ENCODE results near the gene COL3A1.
A peak's percentile ranks its signal among the peaks of the same experiment; 100 is the strongest.

Gene COL3A1

DNA sequence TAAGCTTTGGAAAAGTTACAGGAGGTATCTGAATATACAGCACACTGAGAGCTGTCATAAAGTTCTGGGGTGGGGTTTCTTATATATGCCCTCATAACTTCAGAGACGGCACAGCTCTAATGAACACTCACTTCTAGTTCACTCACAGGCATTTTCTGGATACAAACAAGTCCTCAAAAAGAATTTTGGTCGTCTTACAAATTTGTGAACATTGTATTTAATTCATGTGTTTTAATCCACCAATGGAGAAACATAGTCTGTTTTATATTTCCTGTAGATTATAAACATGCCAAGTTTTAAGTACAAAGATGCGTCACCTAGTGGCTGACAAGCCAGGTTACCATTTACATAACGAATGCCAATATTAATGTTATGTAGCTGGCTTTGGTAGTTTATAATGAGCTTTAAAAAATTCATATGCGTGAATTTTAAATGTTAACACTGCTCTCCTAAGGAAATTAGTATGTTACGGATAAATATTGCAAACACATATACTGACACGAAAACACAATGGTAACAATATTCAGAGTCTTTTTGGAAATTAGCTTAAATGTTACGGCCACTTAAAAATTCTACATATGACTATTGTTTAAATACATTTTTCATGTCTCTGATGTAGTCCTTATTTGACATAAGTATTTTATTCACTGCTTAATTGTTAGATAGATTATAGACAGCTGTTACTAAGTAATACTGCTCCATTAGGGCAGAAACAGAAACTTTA, 2.5 kb downstream of the COL3A1 start:
- peak; percentile 77 for DNase-seq

DNA sequence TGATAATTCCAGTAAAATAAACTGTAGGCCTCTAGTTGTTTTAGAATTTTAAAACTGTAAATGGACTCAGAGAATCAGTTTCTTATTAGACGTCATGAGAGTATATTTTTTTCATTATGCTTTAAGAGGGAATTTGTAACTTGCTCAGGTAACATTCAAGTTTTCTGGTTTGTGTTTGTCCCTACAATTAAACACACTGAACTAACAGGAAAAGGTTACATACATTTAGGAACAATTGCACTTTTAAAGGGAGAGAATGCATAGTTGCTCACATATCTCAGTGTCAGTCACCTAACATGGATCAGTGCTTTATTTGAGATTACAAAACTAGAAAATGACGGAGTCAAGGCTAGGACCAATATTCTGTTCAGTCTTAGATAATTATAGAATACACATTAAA, 3.1 kb downstream of the COL3A1 start:
- no peak for DNase-seq

DNA sequence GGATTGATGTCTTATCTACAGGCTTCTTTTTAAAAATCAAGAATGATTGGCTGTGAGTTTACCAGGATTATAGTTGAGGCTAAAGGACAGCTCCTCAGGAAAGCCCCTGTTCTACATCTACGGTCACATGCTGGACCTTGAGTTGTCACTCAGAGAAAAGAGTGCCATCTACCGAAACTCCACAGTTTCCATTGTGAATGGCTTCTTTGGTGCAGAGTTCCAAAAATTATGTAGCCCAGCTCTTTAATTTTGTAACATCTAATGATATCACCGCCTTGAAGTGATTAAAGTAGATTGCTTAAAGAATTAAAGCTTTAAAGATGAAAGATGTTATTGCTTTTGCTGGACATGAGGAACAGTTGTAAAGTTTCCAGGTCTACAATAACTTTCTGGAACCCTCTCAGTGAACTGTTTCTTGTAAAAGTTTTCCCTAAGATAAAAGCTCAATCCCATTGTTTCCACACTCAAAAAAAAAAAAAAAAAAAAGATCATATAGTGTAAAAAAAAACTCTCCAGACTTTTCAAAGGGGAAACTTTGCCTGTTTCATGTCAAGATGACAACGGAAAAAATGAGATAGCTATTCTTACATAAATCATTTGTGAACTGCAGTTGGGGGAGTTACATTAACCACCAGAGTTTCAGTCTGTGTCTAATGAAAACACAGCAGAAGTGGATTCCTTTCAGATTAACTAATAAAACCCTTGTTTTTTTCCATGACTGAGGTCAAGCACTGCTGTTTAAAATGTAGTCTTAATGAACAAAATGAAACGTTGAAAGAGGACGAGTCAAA, 4.3 kb downstream of the COL3A1 start:
- DNase-seq: peak; percentile 93

DNA sequence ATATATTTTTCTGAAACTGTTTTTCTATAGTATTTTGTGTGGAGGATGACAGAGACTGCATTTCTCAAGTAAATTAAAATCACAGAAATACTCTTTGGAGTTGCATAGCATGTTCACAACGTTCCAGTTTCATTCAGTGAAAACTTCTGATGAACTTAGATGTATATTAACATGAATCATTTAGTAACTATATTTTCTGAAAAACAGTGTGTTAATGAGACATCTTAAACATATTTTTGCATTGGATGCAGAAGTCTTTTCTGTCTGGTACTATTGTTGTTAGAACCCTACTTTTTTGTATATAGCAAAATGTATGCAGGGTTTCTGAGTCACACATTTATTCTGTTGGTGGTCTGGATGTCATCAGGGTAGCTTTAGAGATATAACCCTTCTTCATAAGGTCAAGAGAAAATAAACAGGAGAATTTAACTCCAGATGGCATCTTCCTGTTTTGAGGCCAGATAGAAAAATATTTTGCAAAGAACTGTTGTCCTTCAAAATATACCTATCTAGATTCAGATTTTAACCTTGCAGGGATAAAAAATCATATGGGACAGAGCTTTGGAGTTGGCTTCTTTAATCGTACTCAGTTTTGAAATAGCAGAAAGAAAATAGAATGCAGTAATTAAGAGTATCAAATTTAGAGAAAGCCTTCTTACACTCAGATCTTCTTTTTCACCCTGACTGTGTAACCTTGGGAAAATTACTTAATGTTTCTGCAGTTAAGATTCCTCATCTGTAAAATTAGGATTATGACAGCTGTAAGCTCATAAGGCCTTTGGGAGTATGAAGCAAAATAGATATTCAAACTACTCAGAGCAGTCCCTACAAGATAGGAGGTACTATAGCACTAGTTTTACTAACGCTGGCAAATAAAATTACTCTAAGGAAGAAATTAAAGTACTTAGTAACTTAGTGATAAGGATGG, 5.3 kb downstream of the COL3A1 start:
- peak; percentile 69 for DNase-seq

DNA sequence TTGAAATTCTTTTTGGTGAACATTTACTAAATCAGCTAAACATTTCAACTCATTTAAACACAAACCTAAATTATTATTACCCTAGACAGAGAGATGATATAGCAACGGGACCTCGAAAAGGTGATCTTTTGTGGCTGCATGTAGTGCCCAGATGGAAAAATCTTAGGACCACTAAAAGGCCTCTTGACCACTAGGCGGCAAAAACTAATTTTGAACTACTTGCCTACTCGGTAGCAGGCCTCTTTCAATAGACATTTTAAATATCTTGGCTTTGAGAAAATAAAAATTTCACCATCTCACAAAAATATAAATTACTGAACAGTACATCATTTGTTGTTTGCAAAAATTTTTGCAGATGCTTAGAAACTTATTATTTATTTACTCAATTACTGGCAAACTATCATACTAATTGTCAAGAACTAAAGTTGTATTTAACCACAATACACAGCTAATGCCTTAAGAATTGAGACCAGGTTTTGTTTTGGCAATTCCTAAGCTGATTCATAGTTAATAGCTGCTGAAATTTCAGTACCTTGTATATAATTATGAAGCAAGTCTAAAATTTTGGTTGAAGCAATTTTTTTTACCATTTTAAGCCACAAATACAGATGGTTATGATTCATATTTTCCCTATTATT, 9.4 kb downstream of the COL3A1 start:
- peak; percentile 86 for DNase-seq

DNA sequence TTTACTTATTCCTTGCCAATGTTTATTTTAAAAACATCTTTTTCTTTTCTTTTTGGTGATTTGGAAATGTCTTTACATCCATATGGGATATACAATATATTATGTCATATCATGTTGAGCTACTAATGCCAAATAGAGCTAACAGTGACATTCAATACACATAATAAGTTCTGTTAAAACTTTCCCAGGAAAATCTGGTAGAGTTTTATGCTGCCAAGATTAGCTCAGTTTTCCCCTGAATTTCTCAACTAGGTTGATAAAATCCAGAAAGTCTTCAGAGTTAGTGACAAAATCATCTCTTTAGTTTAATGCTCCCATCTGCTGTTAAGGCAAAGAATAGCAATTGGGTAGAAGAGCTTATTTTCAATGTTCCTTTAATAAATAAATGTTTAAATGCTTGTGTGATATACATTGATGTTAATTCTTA, 9.9 kb downstream of the COL3A1 start:
- peak; percentile 81 for DNase-seq

DNA sequence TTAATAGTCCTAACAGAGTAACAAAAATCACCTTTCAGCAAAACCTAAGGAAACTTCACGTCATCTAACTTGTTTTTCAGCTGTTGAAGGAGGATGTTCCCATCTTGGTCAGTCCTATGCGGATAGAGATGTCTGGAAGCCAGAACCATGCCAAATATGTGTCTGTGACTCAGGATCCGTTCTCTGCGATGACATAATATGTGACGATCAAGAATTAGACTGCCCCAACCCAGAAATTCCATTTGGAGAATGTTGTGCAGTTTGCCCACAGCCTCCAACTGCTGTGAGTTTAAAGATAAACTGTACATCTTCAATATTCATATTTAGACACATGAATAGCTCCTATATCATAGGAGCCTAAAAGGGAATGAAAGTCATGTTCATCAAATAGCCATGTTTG, 10.5 kb downstream of the COL3A1 start:
- DNase-seq: peak; percentile 96

DNA sequence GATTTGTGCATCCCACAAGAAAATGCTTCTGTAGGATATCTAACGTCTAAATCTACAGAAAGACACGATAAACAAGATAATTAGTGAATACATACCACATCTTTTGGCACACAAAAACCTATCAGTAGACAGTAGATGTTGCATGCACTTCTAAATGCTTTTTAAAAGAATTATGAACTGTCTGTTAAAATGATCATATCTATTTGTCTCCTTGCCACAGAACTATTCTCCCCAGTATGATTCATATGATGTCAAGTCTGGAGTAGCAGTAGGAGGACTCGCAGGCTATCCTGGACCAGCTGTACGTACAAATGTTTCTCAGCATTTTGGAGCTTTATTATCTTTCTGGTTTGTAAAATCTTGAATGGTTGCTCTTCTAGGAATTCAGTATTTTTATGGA, 12.7 kb downstream of the COL3A1 start:
- peak; percentile 82 for DNase-seq

DNA sequence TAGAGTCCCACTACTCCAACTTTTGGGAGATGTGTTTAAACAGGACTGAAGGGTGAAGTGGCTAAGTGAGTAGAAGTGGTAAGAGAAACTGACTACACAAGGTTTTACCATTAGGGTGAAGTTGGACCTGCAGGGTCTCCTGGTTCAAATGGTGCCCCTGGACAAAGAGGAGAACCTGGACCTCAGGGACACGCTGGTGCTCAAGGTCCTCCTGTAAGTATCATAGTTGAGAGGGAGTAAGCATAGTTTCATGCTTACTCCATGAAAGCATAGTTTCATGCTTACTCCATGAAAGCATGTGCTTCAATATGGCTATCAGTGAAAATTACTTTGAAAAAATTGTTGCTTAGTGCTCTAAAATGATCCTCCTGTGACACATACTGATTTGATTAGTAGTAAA, 19.1 kb downstream of the COL3A1 start:
- DNase-seq: peak; percentile 44

DNA sequence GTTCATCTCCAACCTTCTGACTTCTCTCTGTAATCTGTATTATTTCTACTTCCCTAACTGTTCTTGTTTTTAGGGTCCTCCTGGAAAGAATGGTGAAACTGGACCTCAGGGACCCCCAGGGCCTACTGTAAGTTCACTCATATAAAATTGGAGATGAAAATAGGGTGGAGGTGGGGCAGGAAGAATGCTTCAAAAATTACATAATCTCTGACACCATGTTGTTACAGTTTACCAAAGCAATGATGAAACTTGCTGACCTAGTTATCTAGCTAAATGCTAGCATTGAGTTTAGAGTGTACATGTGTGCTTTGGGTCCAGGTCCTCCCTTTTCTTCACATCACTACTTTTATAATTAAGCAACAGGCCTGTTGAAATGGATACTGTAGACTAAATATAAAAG, 23.1 kb downstream of the COL3A1 start:
- no peak for DNase-seq

DNA sequence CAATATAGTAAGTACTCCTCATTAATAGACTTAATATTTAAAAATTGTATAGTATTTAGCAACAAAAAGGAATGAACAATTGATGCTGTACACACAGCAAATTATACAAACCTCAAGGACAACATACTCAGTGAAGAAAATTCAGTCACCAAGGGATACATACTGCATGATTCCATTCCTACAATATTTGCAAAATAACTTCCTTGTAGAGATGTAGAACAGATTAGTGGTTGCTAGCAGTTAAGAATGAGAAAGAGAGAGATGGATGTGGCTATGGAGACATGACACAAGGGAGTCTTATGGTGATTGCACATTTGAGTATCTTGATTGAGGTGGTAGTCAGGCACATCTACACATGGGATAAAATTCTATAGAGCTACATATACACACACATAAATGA, 26.0 kb downstream of the COL3A1 start:
- DNase-seq: no peak

DNA sequence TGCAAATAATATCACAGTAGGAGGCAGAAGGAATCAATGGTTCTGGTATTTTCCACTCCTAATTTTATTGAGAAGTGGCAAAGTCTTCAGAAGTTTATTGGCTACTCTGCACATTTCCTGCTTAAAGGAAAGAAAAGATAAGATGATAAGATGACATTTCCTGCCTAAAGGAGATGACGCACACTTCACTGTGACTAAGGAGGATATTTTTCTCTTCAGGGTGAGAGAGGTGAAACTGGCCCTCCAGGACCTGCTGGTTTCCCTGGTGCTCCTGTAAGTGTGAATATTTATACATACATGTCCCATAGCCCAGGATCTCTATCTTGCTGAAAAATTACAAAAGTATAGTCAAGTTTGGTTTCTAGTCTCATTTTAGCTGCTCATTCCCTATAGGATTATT, 27.9 kb downstream of the COL3A1 start:
- DNase-seq: peak; percentile 77

DNA sequence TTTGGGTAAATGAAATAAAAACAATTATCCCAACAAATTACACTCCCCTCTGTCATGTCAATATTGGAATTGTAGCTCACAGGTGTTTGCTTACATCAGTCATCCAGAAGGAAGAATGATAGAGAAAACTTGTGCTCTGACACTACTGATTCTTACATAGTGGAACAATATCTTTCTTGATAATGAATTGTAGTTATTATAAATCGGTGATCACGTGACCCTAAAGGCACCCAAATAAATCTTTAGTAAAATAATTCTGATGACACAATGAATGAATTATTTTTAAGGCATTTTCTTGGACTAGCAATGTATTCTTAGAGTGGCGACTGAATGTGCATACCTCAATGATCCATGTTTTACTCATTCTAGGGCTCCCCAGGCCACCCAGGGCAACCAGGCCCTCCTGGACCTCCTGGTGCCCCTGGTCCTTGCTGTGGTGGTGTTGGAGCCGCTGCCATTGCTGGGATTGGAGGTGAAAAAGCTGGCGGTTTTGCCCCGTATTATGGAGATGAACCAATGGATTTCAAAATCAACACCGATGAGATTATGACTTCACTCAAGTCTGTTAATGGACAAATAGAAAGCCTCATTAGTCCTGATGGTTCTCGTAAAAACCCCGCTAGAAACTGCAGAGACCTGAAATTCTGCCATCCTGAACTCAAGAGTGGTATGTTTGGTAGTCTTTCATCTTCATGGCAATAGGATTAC, 34.5 kb downstream of the COL3A1 start:
- DNase-seq: no peak

DNA sequence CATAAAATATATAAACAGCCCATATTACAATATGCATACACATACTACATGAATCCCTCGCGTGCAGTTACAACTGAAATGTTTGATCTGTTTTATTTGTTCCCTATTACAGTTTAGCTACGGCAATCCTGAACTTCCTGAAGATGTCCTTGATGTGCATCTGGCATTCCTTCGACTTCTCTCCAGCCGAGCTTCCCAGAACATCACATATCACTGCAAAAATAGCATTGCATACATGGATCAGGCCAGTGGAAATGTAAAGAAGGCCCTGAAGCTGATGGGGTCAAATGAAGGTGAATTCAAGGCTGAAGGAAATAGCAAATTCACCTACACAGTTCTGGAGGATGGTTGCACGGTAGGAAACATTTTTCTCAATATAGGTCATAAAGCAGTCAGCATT, 36.4 kb downstream of the COL3A1 start:
- no peak for DNase-seq

DNA sequence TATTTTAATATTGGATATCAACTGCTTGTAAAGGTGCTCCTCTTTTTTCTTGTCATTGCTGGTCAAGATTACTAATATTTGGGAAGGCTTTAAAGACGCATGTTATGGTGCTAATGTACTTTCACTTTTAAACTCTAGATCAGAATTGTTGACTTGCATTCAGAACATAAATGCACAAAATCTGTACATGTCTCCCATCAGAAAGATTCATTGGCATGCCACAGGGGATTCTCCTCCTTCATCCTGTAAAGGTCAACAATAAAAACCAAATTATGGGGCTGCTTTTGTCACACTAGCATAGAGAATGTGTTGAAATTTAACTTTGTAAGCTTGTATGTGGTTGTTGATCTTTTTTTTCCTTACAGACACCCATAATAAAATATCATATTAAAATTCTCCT, 38.2 kb downstream of the COL3A1 start:
- no peak for DNase-seq

DNA sequence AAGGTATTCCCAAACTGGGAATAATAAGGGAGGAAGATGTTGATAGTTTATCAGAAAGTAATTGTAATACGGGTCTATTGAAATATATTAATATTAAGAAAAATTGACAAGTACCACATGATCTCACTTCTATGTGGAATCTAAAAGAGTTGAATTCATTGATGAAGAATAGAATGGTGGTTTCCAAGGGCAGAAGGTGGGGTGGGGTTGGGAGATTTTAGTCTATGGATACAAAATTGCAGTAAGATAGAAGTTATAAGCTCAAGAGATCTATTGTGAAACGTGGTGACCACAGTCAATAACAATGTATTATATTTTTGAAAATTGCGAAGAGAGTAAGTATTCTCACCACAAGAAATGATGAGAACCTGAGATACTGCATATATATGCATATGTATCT, 38.9 kb downstream of the COL3A1 start:
- DNase-seq: no peak

DNA sequence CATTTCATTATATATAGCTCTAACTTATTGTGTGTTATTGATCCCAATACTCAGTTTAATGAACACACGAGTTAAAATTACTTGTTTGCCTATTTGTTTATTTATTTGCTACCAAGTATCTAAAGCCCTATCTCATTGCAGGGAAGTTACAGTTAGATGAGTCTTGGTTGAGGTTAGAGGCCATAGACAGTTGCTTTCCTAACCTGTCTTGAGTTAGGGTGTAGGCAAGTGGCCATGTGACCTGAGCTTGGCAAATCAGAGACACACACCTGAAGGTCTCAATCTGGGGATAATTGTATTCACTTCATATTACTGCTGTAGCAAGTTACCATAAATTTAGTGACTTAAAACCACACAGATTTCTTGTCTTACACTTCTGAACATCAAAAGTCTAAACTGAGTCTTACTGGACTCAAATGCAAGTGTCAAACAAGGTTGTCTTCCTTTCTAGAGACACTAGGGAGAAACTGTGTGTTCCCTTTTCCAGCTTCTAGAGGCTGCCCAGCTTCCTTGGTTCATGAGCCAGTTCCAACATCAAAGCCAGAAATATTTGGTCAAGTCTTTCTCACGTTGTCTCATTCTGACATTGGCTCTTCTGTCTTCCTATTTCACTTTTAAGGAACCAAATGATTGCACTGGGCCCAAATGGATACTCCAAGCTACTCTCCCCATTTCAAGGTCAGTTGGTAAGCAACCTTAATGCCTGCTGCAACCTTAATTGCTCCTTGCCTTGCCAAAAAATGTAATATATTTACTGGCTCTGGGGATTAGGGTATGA, 39.7 kb downstream of the COL3A1 start:
- DNase-seq: peak; percentile 35

DNA sequence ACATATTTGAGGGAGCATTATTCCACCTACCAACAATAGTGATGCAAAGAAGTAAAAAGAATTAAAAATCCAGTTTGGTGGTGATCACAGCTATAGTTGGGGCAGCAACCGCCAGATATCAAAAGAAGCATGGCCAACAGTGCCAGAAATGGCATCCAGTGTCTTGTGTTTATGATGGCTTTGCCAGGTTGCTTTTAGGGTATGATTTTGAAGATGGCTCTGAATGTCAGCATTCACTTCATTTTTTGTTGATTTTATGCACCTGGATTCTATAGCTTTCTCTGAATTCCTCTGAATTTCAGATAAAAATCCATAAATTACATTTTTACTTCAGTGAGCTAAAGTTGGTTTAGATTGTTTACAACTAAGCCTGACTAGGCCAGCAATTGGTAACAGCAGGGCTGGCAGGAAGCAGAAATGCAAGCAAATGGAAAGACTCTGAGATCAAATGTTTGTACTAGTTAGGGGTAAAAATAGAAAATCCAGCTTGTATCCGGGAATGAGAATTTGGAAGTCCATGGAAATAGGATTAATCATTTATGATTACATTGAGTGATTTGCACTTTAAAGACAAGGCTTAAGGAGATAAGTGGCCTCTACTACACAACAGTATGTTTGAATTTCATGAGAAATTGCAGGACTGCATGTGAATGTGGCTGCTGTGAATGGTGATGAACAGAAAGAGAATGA, 40.4 kb downstream of the COL3A1 start:
- DNase-seq: peak; percentile 60

DNA sequence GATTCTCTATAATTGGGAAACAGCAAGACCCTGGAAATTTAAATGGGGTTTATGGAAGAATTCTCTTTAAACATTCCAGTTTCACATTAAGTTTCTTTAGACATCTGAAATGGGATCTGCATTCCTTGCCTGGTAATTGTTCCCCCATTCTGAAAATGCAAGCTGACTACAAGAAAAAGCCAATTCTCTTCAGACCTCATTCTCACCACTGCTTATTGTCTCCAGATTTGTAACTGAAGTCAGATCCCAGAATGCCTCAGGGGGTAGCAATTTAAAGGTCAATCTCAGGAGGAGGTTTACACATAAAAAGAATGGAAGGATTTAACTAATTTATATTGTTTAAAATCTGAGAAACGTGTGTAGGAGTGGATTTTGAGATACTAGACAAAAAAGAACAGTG, 41.2 kb downstream of the COL3A1 start:
- DNase-seq: no peak

DNA sequence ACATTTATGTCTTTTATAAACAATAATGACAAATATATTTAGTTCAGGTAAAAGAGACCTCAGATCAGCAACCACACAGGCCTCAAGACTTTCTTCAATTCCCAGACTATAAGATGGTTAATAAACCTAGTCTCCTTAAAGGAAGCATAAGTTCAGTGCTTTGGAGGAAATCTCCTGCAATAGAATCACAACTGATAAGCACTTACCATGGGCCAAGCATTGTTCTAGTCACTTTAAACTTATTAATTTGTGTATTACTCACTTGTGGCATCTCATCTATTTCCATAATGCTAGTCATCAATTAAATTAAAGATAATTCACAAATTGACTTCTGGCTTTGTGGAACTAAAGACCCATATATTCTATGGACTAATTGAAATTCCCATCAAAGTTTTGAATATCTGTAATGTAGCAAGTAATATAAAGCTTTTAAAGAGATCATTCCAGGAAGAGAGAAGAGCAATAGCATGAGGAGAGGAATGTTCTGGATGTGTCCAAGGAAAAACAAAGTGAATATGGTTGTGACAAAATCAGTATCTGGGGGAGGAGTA, 42.2 kb downstream of the COL3A1 start:
- no peak for DNase-seq
